HG03095 (cell line): ENCODE data around the gene TRIM42.

Experiments used
- ATAC-seq: cut with Tn5 transposase; IDR thresholded peaks from one replicate; pipeline ENCODE4 v1.9.1; 2021; ENCODE audit warnings: moderate library complexity; ENCODE audit not compliant: unreplicated experiment

TRIM42 gene

DNA sequence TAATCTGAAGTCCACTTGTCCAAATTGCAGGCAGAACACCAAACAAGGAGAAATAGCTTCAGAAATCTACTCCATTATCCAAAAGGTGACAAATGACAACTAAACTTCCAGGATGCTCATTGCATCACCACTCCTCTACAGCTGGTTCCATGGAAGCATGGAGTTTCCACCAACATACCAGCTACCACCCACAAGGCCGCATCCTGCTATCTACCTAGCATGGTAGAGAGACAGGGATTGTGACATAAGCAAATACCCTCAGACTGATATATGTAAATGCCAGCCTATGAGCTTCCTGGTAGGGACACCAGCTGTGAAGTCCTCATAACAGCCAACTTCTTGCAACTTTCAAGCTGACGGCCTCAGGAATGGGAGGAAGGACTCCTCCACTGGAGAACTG lies at the start of gene TRIM42:
TSS of gene TRIM42 (plus strand) at position 301 of the 400 bp plus-strand sequence. CDS start 166 bp downstream, outside the sequence.
- ATAC-seq = no peak

DNA sequence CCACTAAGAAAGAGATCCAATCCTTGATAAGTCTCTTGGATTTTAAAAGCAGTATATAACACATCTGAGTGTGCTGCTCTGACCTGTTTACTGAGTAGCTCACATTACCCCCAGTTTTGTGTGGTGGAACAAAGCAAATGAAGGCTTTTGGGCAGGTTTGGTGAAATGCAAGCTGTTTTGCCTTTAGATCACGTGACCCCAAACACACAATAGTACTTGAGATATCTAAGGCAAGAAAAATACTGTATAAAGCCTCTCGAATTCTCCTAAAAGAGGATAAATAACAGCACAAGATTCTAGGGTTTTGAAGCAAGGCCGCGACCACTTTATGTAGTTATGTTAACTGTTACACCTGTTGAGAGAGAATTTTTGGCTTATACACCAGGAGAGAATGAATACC lies 49.3 kb upstream of the TRIM42 start:
- no peak for ATAC-seq

DNA sequence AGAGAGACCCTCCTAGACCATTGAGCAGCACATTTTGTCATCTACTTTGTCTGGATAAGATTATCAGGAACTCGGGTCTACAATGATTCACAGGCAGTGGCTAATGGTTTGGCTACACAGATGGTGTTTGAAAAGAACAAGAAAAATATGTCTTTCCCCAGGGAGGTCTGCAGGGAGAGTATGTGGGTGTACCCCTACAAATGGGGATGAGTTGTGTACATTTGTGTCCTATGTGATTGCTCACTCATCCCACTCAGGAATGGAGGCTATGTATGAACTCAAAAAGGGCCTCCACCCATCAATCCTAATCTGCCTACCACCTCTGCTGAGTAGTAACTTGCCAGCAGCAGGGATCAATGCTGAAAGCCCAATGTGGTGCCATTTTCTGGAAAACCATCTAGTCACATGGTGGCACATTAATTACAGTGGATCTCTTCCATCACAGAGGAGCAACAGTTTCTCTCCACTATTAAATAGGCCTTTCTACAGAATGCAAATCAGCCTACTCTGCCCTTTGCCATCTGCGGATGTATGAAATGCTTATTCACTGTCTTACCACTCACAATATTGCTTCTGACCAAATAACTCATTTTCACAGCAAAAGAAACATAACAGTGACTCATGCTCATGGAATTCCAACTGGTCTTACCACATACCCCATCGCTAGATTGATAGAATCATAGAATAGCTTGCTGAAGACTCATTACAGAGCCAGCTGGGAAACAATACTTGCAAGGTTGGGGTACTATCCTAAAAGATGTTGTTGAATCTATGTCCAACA lies 48.3 kb upstream of the TRIM42 start:
- no peak for ATAC-seq

DNA sequence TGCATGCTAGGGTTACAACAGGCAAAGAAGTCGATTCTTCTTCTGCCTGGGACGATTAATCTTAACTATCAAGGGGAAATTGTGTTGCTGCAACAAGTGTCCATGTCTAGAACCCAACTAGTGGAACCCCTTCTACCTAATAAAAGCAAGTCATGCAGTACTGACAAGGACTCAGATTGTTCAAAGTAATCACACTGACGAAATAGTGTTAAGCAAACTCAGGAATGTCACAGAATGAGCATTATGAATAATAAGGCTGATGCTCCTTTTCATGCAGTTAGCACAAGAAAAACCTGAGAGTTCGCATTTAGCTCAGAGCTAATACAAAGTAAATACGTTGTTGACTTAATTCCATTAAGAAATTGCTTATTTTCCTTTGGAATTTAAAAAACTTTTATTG lies 47.5 kb upstream of the TRIM42 start:
- no peak for ATAC-seq

DNA sequence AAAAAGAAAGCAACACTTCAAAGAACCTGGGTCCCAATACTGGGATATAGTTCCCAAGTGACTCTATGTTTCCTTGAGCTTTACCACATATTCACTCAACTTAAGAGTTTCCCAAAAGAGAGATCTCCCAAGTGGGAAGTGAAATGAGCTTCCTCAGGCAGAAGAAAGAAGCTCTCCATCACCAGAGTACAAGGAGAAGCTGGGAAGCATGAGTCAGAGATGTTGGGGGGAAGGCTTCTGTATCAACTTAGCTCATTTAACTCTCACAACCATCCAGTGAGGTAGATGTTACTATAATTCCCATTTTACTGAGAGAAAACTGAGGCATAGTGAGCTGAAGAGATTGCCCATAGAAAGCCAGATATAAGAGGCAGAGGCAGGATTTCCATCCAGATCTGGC lies 47.0 kb upstream of the TRIM42 start:
- ATAC-seq = no peak

DNA sequence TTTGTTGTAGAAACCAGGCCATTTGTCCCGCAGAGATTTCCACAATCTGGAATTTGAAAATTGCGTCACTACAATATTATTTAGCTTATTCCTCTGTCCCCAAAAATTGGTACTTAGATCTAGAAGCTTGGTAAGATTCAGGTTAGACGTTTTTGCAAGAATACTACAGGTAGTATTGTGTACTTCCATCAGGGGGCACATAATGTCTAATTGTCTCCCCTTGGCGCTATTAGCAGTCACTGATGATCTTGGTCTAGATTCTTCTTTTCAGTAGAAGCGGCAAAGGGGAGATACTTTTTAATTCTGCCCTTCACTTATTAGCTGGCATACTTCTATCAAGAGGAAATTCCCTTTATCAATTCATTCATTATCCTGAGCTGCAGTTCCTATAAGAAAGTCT lies 42.6 kb upstream of the TRIM42 start:
- no peak for ATAC-seq

DNA sequence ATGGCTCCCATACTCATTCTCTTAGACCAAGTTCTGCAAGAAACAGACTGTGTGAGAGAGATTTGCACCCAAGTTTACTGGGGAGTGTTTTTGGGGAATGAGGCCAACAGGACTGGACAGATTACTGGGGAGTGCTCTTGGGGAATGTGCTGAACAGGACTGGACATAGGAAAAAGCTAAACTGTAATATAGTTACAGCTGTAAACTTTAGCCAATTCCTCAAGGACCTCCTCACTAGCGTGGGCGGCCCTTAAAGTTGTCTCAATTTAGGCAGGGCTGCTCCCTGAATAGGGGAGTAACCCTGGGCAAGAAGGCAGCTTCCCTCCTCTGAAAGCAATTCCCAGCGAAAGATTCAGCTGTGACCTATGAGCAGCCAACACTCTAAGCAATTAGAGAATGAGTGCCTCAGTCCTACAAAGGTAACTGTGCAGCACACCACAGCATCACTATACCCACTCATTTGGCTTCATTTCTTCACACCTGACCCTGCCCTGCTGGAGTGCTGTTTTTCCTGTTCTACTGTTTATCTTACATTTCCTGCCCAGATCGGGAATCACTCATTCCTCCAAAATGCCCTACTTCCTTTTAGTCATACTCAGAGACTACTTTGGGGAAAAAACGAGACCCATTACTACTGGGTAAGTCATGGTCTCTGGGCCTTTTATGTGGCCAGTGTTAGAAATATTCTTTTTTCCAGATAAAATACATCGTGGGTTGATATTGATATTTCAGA lies 41.3 kb upstream of the TRIM42 start:
- no peak for ATAC-seq

- ATAC-seq = no peak
These were observed 26.6 kb upstream of the TRIM42 start for GRCh38 chr3:140651287-140651686.

DNA sequence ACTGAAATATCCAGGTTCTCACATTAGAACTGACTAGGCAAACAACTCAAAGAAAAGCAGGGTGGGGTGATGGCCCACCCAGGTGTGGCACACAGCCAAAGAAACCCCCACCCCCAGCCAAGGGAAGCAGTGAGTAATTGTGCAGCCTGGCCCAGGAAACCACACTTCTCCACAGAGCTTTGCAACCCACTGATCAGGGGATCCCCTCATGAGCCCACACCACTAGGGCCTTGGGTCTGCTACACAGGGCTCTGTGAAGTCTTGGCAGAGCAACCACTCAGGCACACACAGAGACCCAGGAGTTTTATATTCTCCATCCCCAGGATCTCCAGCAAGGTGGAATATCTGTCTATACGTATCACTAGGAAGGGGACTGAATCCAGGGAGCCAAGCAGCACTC lies 22.2 kb upstream of the TRIM42 start:
- no peak for ATAC-seq

- ATAC-seq = no peak
These were observed 13.8 kb upstream of the TRIM42 start for GRCh38 chr3:140664111-140664510.

DNA sequence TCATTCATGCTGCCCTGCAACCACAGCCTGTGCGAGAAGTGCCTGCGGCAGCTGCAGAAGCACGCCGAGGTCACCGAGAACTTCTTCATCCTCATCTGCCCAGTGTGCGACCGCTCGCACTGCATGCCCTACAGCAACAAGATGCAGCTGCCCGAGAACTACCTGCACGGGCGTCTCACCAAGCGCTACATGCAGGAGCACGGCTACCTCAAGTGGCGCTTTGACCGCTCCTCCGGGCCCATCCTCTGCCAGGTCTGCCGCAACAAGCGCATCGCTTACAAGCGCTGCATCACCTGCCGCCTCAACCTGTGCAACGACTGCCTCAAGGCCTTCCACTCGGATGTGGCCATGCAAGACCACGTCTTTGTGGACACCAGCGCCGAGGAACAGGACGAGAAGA lies 4.7 kb downstream of the TRIM42 start:
- no peak for ATAC-seq

- no peak for ATAC-seq
These were observed 8.3 kb downstream of the TRIM42 start for GRCh38 chr3:140686128-140686527.

GRCh38 chr3:140686948-140687347 lies 9.1 kb downstream of the TRIM42 start:
- no peak for ATAC-seq

GRCh38 chr3:140695361-140696061 lies 17.6 kb downstream of the TRIM42 start:
- ATAC-seq = peak; percentile 65

DNA sequence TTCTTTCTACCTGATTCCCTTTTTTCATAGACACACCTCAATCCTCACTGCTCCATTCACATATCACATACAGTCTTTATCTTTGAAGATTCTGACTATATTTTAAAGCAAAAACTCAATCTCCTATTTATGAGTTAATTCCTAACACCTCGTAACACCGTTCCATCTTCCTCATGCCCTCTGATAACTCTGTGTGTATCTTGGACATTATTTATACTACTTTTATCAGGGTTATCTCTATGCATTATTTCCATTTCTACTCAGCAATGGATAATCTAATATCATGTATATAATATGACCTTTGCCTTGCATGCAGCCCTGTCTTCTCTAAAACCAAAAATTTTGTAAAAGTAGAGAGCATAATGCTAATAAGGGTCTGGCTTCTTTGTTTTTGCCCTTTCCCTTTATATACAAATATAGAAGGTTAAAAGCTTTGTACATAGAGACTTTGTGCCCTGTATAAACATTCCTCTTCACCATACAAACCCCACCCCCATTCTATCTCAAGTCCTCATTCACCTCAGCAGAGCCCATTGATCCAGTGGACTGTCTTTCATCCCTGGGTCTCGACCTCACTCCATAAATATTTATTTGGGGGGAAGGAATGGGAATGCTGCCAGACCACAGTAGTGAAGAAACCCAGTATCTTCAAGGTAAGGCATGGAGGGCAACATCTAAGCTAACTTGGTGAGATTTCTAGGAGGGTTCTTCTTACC lies 21.8 kb downstream of the TRIM42 start:
- ATAC-seq = no peak

DNA sequence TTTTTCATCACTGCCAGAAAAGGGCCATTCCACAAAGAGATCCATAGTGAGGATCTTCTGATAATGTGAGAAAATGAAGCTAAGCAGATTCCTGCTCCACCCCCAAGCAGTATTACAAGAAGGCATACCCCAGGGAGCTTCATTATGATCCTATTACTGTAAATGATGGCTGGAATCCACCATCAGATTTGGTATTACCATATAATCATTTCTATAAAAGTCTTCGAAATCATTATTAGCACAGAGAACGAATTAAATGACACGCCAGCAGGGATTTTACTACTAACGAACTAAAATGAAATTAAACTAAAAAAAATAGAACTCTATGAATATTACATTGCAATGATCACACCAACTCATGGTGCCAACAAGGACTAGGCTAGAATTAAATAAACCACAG lies 24.4 kb downstream of the TRIM42 start:
- ATAC-seq = no peak

DNA sequence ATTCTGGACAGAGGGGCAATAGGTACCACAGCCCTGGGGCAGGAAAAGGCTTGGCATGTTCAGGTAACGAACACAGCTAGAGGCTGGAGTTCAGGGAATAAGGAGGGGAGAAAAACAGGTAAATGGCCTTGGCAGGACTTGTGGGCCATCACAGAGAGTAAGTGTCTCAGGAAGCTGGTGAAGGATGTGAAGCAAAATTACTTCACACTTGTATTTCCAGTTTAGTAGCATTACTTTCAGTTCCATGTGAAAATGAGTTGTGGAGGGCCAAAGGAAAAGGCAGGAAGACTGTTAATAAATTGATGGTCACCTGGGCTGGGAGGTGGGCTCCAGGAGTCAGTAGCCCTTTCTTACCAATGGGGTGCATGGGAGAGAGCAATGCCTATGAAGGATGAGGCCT lies 25.6 kb downstream of the TRIM42 start:
- no peak for ATAC-seq

DNA sequence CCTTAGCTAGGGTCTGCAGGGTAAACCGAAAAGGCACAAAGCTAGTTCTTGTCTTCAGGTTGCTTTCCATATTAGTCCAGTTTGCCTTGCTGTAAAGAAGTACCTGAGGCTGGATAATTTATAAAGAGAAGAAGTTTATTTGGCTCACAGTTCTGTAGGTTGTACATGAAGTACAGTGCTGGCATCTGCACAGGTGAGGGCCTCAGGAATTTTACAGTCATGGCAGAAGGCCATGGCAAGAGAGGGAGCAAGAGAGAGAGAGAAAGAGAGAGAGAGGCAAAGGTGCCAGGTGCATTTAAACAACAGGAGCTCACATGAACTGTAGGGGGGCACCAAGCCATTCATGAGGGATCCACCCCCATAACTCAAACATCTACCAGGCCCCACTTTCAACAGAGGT lies 26.9 kb downstream of the TRIM42 start:
- no peak for ATAC-seq

DNA sequence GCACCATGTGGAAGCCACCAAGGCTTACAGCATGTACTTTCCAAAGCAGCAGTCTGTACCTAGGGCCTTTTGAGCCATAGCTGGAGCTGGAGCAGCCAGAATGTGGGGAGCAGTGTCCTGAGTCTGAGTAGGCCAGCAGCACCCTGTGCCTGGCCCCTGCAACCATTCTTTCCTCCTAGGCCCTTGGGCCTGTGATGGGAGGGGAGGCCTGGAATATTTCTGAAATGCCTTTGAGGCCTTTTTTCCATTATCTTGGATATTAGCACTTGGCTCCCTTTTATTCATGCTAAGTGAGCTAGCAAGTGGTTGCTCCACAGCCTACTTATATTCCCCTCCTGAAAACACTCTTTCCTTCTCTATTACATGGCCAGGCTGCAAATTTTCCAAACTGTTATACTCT lies 28.1 kb downstream of the TRIM42 start:
- no peak for ATAC-seq

GRCh38 chr3:140706360-140706759 lies 28.5 kb downstream of the TRIM42 start:
- no peak for ATAC-seq

DNA sequence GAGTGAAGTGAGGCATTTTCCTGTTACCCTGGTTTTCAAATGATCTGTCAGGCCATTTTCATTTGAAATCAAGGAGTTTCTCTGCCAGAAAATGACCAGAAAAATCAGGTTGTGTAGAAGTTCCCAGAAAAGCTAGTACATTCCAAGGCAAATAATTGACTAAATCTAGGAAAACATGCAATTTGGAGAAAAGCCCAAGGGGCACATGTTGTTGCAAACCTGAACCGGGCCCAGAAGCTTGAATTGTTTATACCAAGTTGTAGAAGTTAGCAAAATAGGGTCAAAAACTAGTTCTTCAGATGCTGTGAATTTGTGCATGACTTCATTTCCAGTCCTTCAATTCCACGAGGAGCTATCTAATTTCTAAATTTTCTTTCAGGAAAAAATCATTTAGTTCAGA lies 31.0 kb downstream of the TRIM42 start:
- no peak for ATAC-seq
